HEK293 (cell line): Measurements from ENCODE around the gene SHISAL1.

Experiments used
- CTCF ChIA-PET: fragments of 350-600 bp; formaldehyde crosslinking; extraction: SDS; loops from one replicate; lab custom pipeline; 2021; ENCODE audit warnings: antibody characterized with exemption; lab: Yijun Ruan, JAX
- POLR2A ChIA-PET: fragments of 300-600 bp; formaldehyde crosslinking; extraction: SDS; loops from one replicate; lab custom pipeline; 2020; ENCODE audit warnings: antibody characterized with exemption, inconsistent platforms; lab: Yijun Ruan, JAX
- H3K27ac ChIP-seq: fragments of 200-500 bp; sonication (Bioruptor generic); 2 replicates; pipeline ENCODE4 v1.5.1; 2014; ENCODE audit warnings: low read depth, low read length, control low read depth, inconsistent platforms; ENCODE audit errors: extremely low read depth
- H3K36me3 ChIP-seq, 2 experiments: fragments of 200-500 bp in 1 of 2; sonication (Bioruptor generic) in 1 of 2; 1 replicate in 1 of 2; 2 replicates in 1 of 2; pipeline ENCODE4 v1.5.1; 2014 to 2017; ENCODE audit warnings: inconsistent platforms in 2 of 2, low read length in 2 of 2; ENCODE audit not compliant: control insufficient read depth in 2 of 2, insufficient read depth in 1 of 2
- H3K4me1 ChIP-seq: fragments of 200-500 bp; sonication (Bioruptor generic); 2 replicates; pipeline ENCODE4 v1.5.1; 2014; ENCODE audit warnings: mild to moderate bottlenecking, low read length, inconsistent platforms; ENCODE audit not compliant: control insufficient read depth, insufficient read depth
- H3K4me3 ChIP-seq: 2 replicates; pipeline ENCODE4 v1.5.1; 2011; ENCODE audit warnings: low read depth, mild to moderate bottlenecking, control low read depth, low read length, moderate library complexity
- H3K9me3 ChIP-seq: fragments of 200-500 bp; sonication (Bioruptor generic); 2 replicates; pipeline ENCODE4 v1.5.1; 2014; ENCODE audit warnings: low read depth, low read length, inconsistent platforms; ENCODE audit not compliant: control insufficient read depth, insufficient read depth
- INSM2 ChIP-seq: fragments of 450-650 bp; formaldehyde crosslinking; IDR thresholded peaks from 2 replicates; pipeline ENCODE4 v1.5.1; 2016; ENCODE audit warnings: missing biosample characterization, missing genetic modification characterization
- KLF1 ChIP-seq: fragments of 450-650 bp; formaldehyde crosslinking; IDR thresholded peaks from 2 replicates; pipeline ENCODE4 v1.5.1; 2016; ENCODE audit warnings: missing biosample characterization, missing genetic modification characterization
- KLF10 ChIP-seq: fragments of 450-650 bp; IDR thresholded peaks from 2 replicates; pipeline ENCODE4 v1.5.1; 2018; ENCODE audit warnings: missing biosample characterization, mild to moderate bottlenecking, missing genetic modification characterization
- MEIS1 ChIP-seq: sonication (generic); formaldehyde crosslinking; IDR thresholded peaks from 2 replicates; pipeline ENCODE4 v1.8.1; 2022; ENCODE audit warnings: missing genetic modification reagents, mild to moderate bottlenecking, borderline replicate concordance
- MZF1 ChIP-seq: fragments of 450-650 bp; formaldehyde crosslinking; IDR thresholded peaks from 2 replicates; pipeline ENCODE4 v1.5.1; 2017; ENCODE audit warnings: missing biosample characterization, missing genetic modification characterization, borderline replicate concordance
- OSR2 ChIP-seq: fragments of 450-650 bp; formaldehyde crosslinking; IDR thresholded peaks from 2 replicates; pipeline ENCODE4 v1.5.1; 2016; ENCODE audit warnings: missing biosample characterization, missing genetic modification characterization
- OVOL3 ChIP-seq: fragments of 450-650 bp; formaldehyde crosslinking; IDR thresholded peaks from 2 replicates; pipeline ENCODE4 v1.5.1; 2016; ENCODE audit warnings: missing biosample characterization, missing genetic modification characterization
- SALL2 ChIP-seq: fragments of 450-650 bp; formaldehyde crosslinking; IDR thresholded peaks from 2 replicates; pipeline ENCODE4 v1.5.0; 2017; ENCODE audit warnings: missing biosample characterization, mild to moderate bottlenecking, missing genetic modification characterization, borderline replicate concordance
- SP2 ChIP-seq: fragments of 450-650 bp; formaldehyde crosslinking; IDR thresholded peaks from 2 replicates; pipeline ENCODE4 v1.5.1; 2016; ENCODE audit warnings: missing biosample characterization, missing genetic modification characterization
- SP3 ChIP-seq: fragments of 450-650 bp; formaldehyde crosslinking; IDR thresholded peaks from 2 replicates; pipeline ENCODE4 v1.5.1; 2016; ENCODE audit warnings: missing biosample characterization, missing genetic modification characterization
- ZBTB8A ChIP-seq: fragments of 450-650 bp; formaldehyde crosslinking; IDR thresholded peaks from 2 replicates; pipeline ENCODE4 v1.5.1; 2016; ENCODE audit warnings: missing biosample characterization, missing genetic modification characterization
- ZFP69B ChIP-seq: fragments of 450-650 bp; formaldehyde crosslinking; IDR thresholded peaks from 2 replicates; pipeline ENCODE4 v1.5.1; 2016; ENCODE audit warnings: missing biosample characterization, missing genetic modification characterization
- ZNF10 ChIP-seq: fragments of 450-650 bp; formaldehyde crosslinking; IDR thresholded peaks from 2 replicates; pipeline ENCODE4 v1.5.1; 2017; ENCODE audit warnings: missing biosample characterization, missing genetic modification characterization
- ZNF133 ChIP-seq: fragments of 450-650 bp; formaldehyde crosslinking; IDR thresholded peaks from 2 replicates; pipeline ENCODE4 v1.5.1; 2016; ENCODE audit warnings: missing biosample characterization, missing genetic modification characterization
- ZNF239 ChIP-seq: fragments of 450-650 bp; formaldehyde crosslinking; IDR thresholded peaks from 2 replicates; pipeline ENCODE4 v1.5.1; 2016; ENCODE audit warnings: missing biosample characterization, missing genetic modification characterization
- ZNF341 ChIP-seq: fragments of 450-650 bp; formaldehyde crosslinking; IDR thresholded peaks from 2 replicates; pipeline ENCODE4; 2016; ENCODE audit warnings: low read depth, missing biosample characterization, missing genetic modification characterization
- ZNF366 ChIP-seq: fragments of 450-650 bp; formaldehyde crosslinking; conservative IDR thresholded peaks from 2 replicates; pipeline ENCODE4 v1.5.1; 2016; ENCODE audit warnings: missing biosample characterization, missing genetic modification characterization
- ZNF473 ChIP-seq: fragments of 450-650 bp; formaldehyde crosslinking; IDR thresholded peaks from 2 replicates; pipeline ENCODE4 v1.5.1; 2017; ENCODE audit warnings: missing biosample characterization, missing genetic modification characterization
- ZNF521 ChIP-seq: fragments of 450-650 bp; formaldehyde crosslinking; IDR thresholded peaks from 2 replicates; pipeline ENCODE4 v1.5.1; 2017; ENCODE audit warnings: missing biosample characterization, mild to moderate bottlenecking, missing genetic modification characterization
- ZNF548 ChIP-seq: fragments of 450-650 bp; formaldehyde crosslinking; IDR thresholded peaks from 2 replicates; pipeline ENCODE4 v1.5.1; 2016; ENCODE audit warnings: missing biosample characterization, missing genetic modification characterization
- ZNF558 ChIP-seq: fragments of 450-650 bp; formaldehyde crosslinking; IDR thresholded peaks from 2 replicates; pipeline ENCODE4 v1.5.1; 2016; ENCODE audit warnings: missing biosample characterization, missing genetic modification characterization
- ZNF585B ChIP-seq: fragments of 450-650 bp; formaldehyde crosslinking; IDR thresholded peaks from 2 replicates; pipeline ENCODE4 v1.5.1; 2016; ENCODE audit warnings: missing biosample characterization, missing genetic modification characterization
- ZNF624 ChIP-seq: fragments of 450-650 bp; formaldehyde crosslinking; IDR thresholded peaks from 2 replicates; pipeline ENCODE4 v1.5.1; 2017; ENCODE audit warnings: missing biosample characterization, missing genetic modification characterization
- ZNF639 ChIP-seq: fragments of 450-650 bp; formaldehyde crosslinking; IDR thresholded peaks from 2 replicates; pipeline ENCODE4 v1.5.1; 2016; ENCODE audit warnings: missing biosample characterization, missing genetic modification characterization
- ZNF768 ChIP-seq: fragments of 450-650 bp; formaldehyde crosslinking; IDR thresholded peaks from 2 replicates; pipeline ENCODE4 v1.5.1; 2018; ENCODE audit warnings: missing biosample characterization, mild to moderate bottlenecking, missing genetic modification characterization
- ZNF843 ChIP-seq: fragments of 450-650 bp; formaldehyde crosslinking; IDR thresholded peaks from 2 replicates; pipeline ENCODE4 v1.5.1; 2016; ENCODE audit warnings: missing biosample characterization, missing genetic modification characterization
- ZSCAN4 ChIP-seq: fragments of 450-650 bp; formaldehyde crosslinking; IDR thresholded peaks from 2 replicates; pipeline ENCODE4 v1.5.1; 2017; ENCODE audit warnings: missing biosample characterization, missing genetic modification characterization
- TF ChIP-seq, protein P1 (sequence below): fragments of 450-650 bp; formaldehyde crosslinking; IDR thresholded peaks from 2 replicates; pipeline ENCODE4 v1.5.1; 2016; ENCODE audit warnings: missing biosample characterization, missing genetic modification characterization

Gene SHISAL1

GRCh38 chr22:44340271-44341239 is 27.8 kb upstream of the SHISAL1 start:
- TF ChIP-seq INSM2 (tag by site-specific recombination): no peak
- TF ChIP-seq ZNF768 (tag by site-specific recombination): no peak
- TF ChIP-seq ZNF133: no peak
- TF ChIP-seq ZNF558 (tag by site-specific recombination): no peak
- no peak for TF ChIP-seq ZNF366
- no peak for TF ChIP-seq MEIS1
- TF ChIP-seq ZBTB8A: no peak
- no peak for TF ChIP-seq ZNF10 (tag by site-specific recombination)
- no peak for TF ChIP-seq ZNF239 (tag by site-specific recombination)
- no peak for TF ChIP-seq ZNF548 (tag by site-specific recombination)
- no peak for TF ChIP-seq SP2 (tag by site-specific recombination)
- no peak for TF ChIP-seq ZNF585B (tag by site-specific recombination)
- no peak for TF ChIP-seq ZNF624 (tag by site-specific recombination)
- no peak for TF ChIP-seq KLF10 (tag by site-specific recombination)
- TF ChIP-seq SP3 (tag by site-specific recombination): no peak
- no peak for TF ChIP-seq ZNF473 (tag by site-specific recombination)
- no peak for TF ChIP-seq ZFP69B
- H3K4me1 ChIP-seq: no peaks in the 10 kb centered on the region; the same call in 1 of the 2 replicates
- no peaks in the 10 kb centered on the region for H3K36me3 ChIP-seq
- H3K27ac ChIP-seq: no peak overlapping the region
- no peaks in the 10 kb centered on the region for H3K9me3 ChIP-seq
- no peak overlapping the region for H3K4me3 ChIP-seq
- ChIA-PET CTCF (interaction anchor here (0.5 to 1.2 kb wide), 2 partner anchors 8 to 17 kb away, joined by 3 read pairs; no protein-coding TSS in a partner anchor), POLR2A (no interaction called here)

GRCh38 chr22:44338906-44339305 is 26.2 kb upstream of the SHISAL1 start:
- Histone ChIP-seq H3K9me3 (no peaks in the 10 kb centered on the region), H3K36me3 (no peaks in the 10 kb centered on the region), H3K4me3 (no peak overlapping the region), H3K4me1 (no peaks in the 10 kb centered on the region; the same call in 1 of the 2 replicates), H3K27ac (no peak overlapping the region)
- TF ChIP-seq ZSCAN4 (tag by site-specific recombination): no peak
- TF ChIP-seq KLF1 (tag by site-specific recombination): no peak
- no peak for TF ChIP-seq OSR2
- TF ChIP-seq ZNF341: no peak
- no peak for TF ChIP-seq ZNF639 (tag by site-specific recombination)
- TF ChIP-seq ZNF521: no peak
- TF ChIP-seq ZNF585B (tag by site-specific recombination): no peak
- no peak for TF ChIP-seq MZF1 (tag by site-specific recombination)
- TF ChIP-seq OVOL3 (tag by site-specific recombination): no peak
- TF ChIP-seq SALL2 (tag by site-specific recombination): no peak
- TF ChIP-seq ZNF843: no peak
- TF ChIP-seq, protein P1, sequence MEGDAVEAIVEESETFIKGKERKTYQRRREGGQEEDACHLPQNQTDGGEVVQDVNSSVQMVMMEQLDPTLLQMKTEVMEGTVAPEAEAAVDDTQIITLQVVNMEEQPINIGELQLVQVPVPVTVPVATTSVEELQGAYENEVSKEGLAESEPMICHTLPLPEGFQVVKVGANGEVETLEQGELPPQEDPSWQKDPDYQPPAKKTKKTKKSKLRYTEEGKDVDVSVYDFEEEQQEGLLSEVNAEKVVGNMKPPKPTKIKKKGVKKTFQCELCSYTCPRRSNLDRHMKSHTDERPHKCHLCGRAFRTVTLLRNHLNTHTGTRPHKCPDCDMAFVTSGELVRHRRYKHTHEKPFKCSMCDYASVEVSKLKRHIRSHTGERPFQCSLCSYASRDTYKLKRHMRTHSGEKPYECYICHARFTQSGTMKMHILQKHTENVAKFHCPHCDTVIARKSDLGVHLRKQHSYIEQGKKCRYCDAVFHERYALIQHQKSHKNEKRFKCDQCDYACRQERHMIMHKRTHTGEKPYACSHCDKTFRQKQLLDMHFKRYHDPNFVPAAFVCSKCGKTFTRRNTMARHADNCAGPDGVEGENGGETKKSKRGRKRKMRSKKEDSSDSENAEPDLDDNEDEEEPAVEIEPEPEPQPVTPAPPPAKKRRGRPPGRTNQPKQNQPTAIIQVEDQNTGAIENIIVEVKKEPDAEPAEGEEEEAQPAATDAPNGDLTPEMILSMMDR: no peak
- POLR2A ChIA-PET: no interaction called here
- CTCF ChIA-PET: interaction anchor here (0.9 to 1.3 kb wide), 2 partner anchors 21 to 346 kb away, joined by 3 to 4 read pairs; no protein-coding TSS in a partner anchor
